HCT116 (cell line): ENCODE measurements around the gene FADS6. TPM values are rescaled to one million over a fixed set of nuclear protein-coding genes. Genes with fewer than 3 reads are reported as not detected.

Experiments used
- ATAC-seq: fragments of 200-7000 bp; cut with Tn5 transposase; 2 replicates; pipeline ENCODE4 v1.9.1; 2020; ENCODE audit warnings: mild to moderate bottlenecking, moderate library complexity
- BruUV-seq: library from RNA; stranded (reverse); fragments of 400-500 nt; replicated peaks from 2 replicates; lab custom pipeline; 2021; lab: Mats Ljungman, UMichigan
- CTCF ChIA-PET: fragments of 300-600 bp; sonication (Branson Sonifier 250); formaldehyde crosslinking; loops from one replicate; lab custom pipeline; 2021; ENCODE audit warnings: antibody characterized with exemption; lab: Charles Lee
- POLR2A ChIA-PET: fragments of 300-600, 350-600 bp; sonication (Branson Sonifier 250); formaldehyde crosslinking; loops from one replicate; lab custom pipeline; 2021; ENCODE audit warnings: antibody characterized with exemption; lab: Charles Lee
- RAD21 ChIA-PET, 2 experiments: fragments of 300-600 bp; sonication (Branson Sonifier 250); formaldehyde crosslinking; loops; one replicate each; lab custom pipeline; 2023; ENCODE audit warnings: low total read pairs in 2 of 2; ENCODE audit not compliant: uncharacterized antibody in 2 of 2, unreplicated experiment in 2 of 2, low non-redundant PET in 1 of 2; lab: Charles Lee
- DNase-seq: peaks from one replicate; pipeline ENCODE4 v3.0.0-alpha.2; 2010; ENCODE audit warnings: low read depth, low spot score
- H2AFZ ChIP-seq: fragments of 200-600 bp; shearing (Covaris generic), sonication (generic); 2 replicates; pipeline ENCODE4 v1.6.1; 2017; ENCODE audit warnings: low read depth, mixed run types, mixed read lengths, antibody characterized with exemption, low read length; ENCODE audit not compliant: poor library complexity, severe bottlenecking
- H3K27ac ChIP-seq: 2 replicates; pipeline ENCODE4 v1.5.1; 2012; ENCODE audit warnings: low read depth, low read length
- H3K27me3 ChIP-seq: fragments of 200-600 bp; sonication (generic); 2 replicates; pipeline ENCODE4 v1.6.1; 2016; ENCODE audit warnings: mixed run types, low read length, mixed read lengths; ENCODE audit not compliant: insufficient read depth
- H3K36me3 ChIP-seq, 2 experiments: fragments of 200-500 bp in 1 of 2; fragments of 200-600 bp in 1 of 2; sonication (Bioruptor generic) in 1 of 2; sonication (generic) in 1 of 2; 2 replicates each; pipeline versions ENCODE4 v1.5.1 to v1.6.1; 2014 to 2016; ENCODE audit warnings: low read length in 2 of 2, inconsistent platforms in 1 of 2, mixed read lengths in 1 of 2, mixed run types in 1 of 2; ENCODE audit not compliant: insufficient read depth in 2 of 2, control insufficient read depth in 1 of 2
- H3K4me1 ChIP-seq, 2 experiments: fragments of 200-600 bp in 1 of 2; sonication (generic) in 1 of 2; 2 replicates each; pipeline versions ENCODE4 v1.5.1 to v1.6.1; 2012 to 2017; ENCODE audit warnings: low read length in 2 of 2, inconsistent platforms in 1 of 2, mild to moderate bottlenecking in 1 of 2, mixed read lengths in 1 of 2, mixed run types in 1 of 2, moderate library complexity in 1 of 2; ENCODE audit not compliant: insufficient read depth in 2 of 2, control insufficient read depth in 1 of 2
- H3K4me2 ChIP-seq: fragments of 200-600 bp; sonication (generic); 2 replicates; pipeline ENCODE4 v1.6.1; 2017; ENCODE audit warnings: mixed run types, low read length, mixed read lengths
- H3K4me3 ChIP-seq, 2 experiments: fragments of 200-600 bp in 1 of 2; sonication (generic) in 1 of 2; replicated peaks in 1 of 2; 2 replicates each; pipeline ENCODE4 v1.5.1; 2011 to 2016; ENCODE audit warnings: low read length in 2 of 2, control low read depth in 1 of 2, low read depth in 1 of 2, mild to moderate bottlenecking in 1 of 2, mixed read lengths in 1 of 2, mixed run types in 1 of 2
- H3K79me2 ChIP-seq: fragments of 200-600 bp; sonication (generic); 2 replicates; pipeline ENCODE4 v1.6.1; 2017; ENCODE audit warnings: mild to moderate bottlenecking, mixed run types, low read length, moderate library complexity, mixed read lengths; ENCODE audit not compliant: insufficient read depth
- H3K9ac ChIP-seq: fragments of 200-600 bp; sonication (generic); 2 replicates; pipeline ENCODE4 v1.6.1; 2016; ENCODE audit warnings: low read length, mixed read lengths
- H3K9me2 ChIP-seq: fragments of 200-600 bp; sonication (generic), shearing (Covaris generic); 2 replicates; pipeline ENCODE4 v1.6.1; 2017; ENCODE audit warnings: mixed run types, mild to moderate bottlenecking, moderate library complexity; ENCODE audit not compliant: insufficient read depth
- H3K9me3 ChIP-seq, 2 experiments: fragments of 200-500 bp in 1 of 2; fragments of 200-600 bp in 1 of 2; sonication (Bioruptor generic) in 1 of 2; sonication (generic) in 1 of 2; 2 replicates each; pipeline ENCODE4 v1.6.1; 2014 to 2017; ENCODE audit warnings: low read length in 2 of 2, mixed read lengths in 2 of 2, inconsistent platforms in 1 of 2, low read depth in 1 of 2, mild to moderate bottlenecking in 1 of 2, mixed run types in 1 of 2, moderate library complexity in 1 of 2; ENCODE audit not compliant: control insufficient read depth in 1 of 2, insufficient read depth in 1 of 2
- H4K20me1 ChIP-seq: fragments of 200-600 bp; sonication (generic), shearing (Covaris generic); 2 replicates; pipeline ENCODE4 v1.6.1; 2017; ENCODE audit warnings: mixed run types, mild to moderate bottlenecking, moderate library complexity; ENCODE audit not compliant: insufficient read depth
- ATF3 ChIP-seq: IDR thresholded peaks from 2 replicates; pipeline ENCODE4 v1.6.1; 2012
- EZH2 ChIP-seq: fragments of 200-600 bp; sonication (generic); IDR thresholded peaks from 2 replicates; pipeline ENCODE4 v1.6.1; 2017; ENCODE audit warnings: antibody characterized with exemption, mixed run types
- JUND ChIP-seq: IDR thresholded peaks from 2 replicates; pipeline ENCODE4 v1.6.1; 2012
- REST ChIP-seq: IDR thresholded peaks from 2 replicates; pipeline ENCODE4 v1.6.1; 2012; ENCODE audit warnings: low read depth
- SRF ChIP-seq: IDR thresholded peaks from 2 replicates; pipeline ENCODE4 v1.6.1; 2012; ENCODE audit warnings: low read depth
- intact Hi-C: fragments of 100-400 bp; cut with micrococcal nuclease; formaldehyde crosslinking; loops from 2 replicates; pipeline ENCODE4 v1.10.0; 2022
- total RNA-seq: library from RNA; stranded (reverse); gene quantifications from one replicate; pipeline ENCODE4 v1.2.1, GENCODE V29; 2021; ENCODE audit not compliant: unreplicated experiment

FADS6 gene
- total RNA-seq, 1 experiment from 2014 or later: not detected

GRCh38 chr17:74866198-74866835, 27.1 kb downstream of the FADS6 start:
- ChIA-PET POLR2A (interaction anchor here (0.7 kb wide), 1 partner anchor 24 kb away, joined by 3 read pairs; no protein-coding TSS in a partner anchor), RAD21 (interaction anchor here in 1 of 2 experiments (0.8 to 1.3 kb wide), 3 partner anchors 23 to 92 kb away, joined by 3 to 5 read pairs (median 4); no protein-coding TSS in a partner anchor), CTCF (interaction anchor here (0.8 to 2.1 kb wide), 7 partner anchors 10 to 209 kb away, joined by 3 to 15 read pairs (median 8); no protein-coding TSS in a partner anchor)
- Histone ChIP-seq H4K20me1 (no peaks in the 10 kb centered on the region), H3K4me1 (peaks cover 0 to 16% of the 10 kb centered on the region in 2 experiments; a peak in 2 of 4 replicates), H3K9me2 (no peaks in the 10 kb centered on the region), H3K9me3 (no peaks in the 10 kb centered on the region), H3K27me3 (no peaks in the 10 kb centered on the region), H3K9ac (no peak overlapping the region), H3K36me3 (peaks cover 7 to 15% of the 10 kb centered on the region in 2 experiments; a peak in 3 of 4 replicates), H3K27ac (no peak overlapping the region; the same call in 1 of the 2 replicates), H3K79me2 (peaks cover under 1% of the 10 kb centered on the region; the same call in 1 of the 2 replicates), H3K4me2 (no peak overlapping the region), H2AFZ (no peak overlapping the region), H3K4me3 (no peak overlapping the region)
- BruUV-seq: no TSS peak
- DNase-seq (no peak), ATAC-seq (no peak)
- TF ChIP-seq SRF (no peak), JUND (no peak), REST (no peak), ATF3 (no peak), EZH2 (no peak)
- intact Hi-C loops: no loop called here
